H9 (cell line): ENCODE results near the gene GABRR2. TPM values are rescaled to one million over a fixed set of nuclear protein-coding genes. Genes with fewer than 3 reads are reported as not detected.

ENCODE experiments used
- DNase-seq: peaks from one replicate; pipeline ENCODE4 v3.0.0-alpha.2; 2017
- H2AFZ ChIP-seq: one replicate; pipeline ENCODE4 v1.6.1; 2013; ENCODE audit warnings: mild to moderate bottlenecking, low read length, control low read depth, moderate library complexity
- H2AK5ac ChIP-seq: 2 replicates; pipeline ENCODE4 v1.6.1; 2013; ENCODE audit warnings: low read length, control low read depth, mixed read lengths; ENCODE audit not compliant: insufficient read length
- H2BK120ac ChIP-seq: one replicate; pipeline ENCODE4 v1.6.1; 2013; ENCODE audit warnings: low read depth, mild to moderate bottlenecking, low read length, control low read depth, inconsistent platforms; ENCODE audit not compliant: poor library complexity, severe bottlenecking
- H2BK12ac ChIP-seq: 2 replicates; pipeline ENCODE4 v1.6.1; 2013; ENCODE audit warnings: low read length, control low read depth, mixed read lengths, low read depth; ENCODE audit not compliant: insufficient read length
- H2BK15ac ChIP-seq: 2 replicates; pipeline ENCODE4 v1.6.1; 2013; ENCODE audit warnings: low read depth, low read length, control low read depth
- H2BK20ac ChIP-seq: one replicate; pipeline ENCODE4 v1.6.1; 2013; ENCODE audit warnings: low read depth, mild to moderate bottlenecking, low read length, control low read depth, inconsistent platforms; ENCODE audit not compliant: poor library complexity, severe bottlenecking
- H2BK5ac ChIP-seq: 2 replicates; pipeline ENCODE4 v1.6.1; 2013; ENCODE audit warnings: low read length, control low read depth, mixed read lengths; ENCODE audit not compliant: insufficient read length
- H3K14ac ChIP-seq: 2 replicates; pipeline ENCODE4 v1.6.1; 2013; ENCODE audit warnings: low read length, control low read depth; ENCODE audit not compliant: insufficient read depth
- H3K18ac ChIP-seq: 2 replicates; pipeline ENCODE4 v1.6.1; 2013; ENCODE audit warnings: low read depth, mild to moderate bottlenecking, mixed read lengths, low read length, control low read depth; ENCODE audit not compliant: insufficient read length
- H3K23ac ChIP-seq: 2 replicates; pipeline ENCODE4 v1.6.1; 2013; ENCODE audit warnings: low read length, control low read depth, mixed read lengths, low read depth; ENCODE audit not compliant: insufficient read length
- H3K23me2 ChIP-seq: 2 replicates; pipeline ENCODE4 v1.6.1; 2013; ENCODE audit warnings: low read depth, mild to moderate bottlenecking, mixed read lengths, low read length, control low read depth; ENCODE audit not compliant: insufficient read length, poor library complexity, severe bottlenecking
- H3K27ac ChIP-seq: 2 replicates; pipeline ENCODE4 v1.5.1; 2013; ENCODE audit warnings: low read length, control low read depth, mixed read lengths, low read depth; ENCODE audit not compliant: insufficient read length
- H3K27me3 ChIP-seq: 2 replicates; pipeline ENCODE4 v1.6.1; 2013; ENCODE audit warnings: low read length, control low read depth, inconsistent platforms; ENCODE audit not compliant: insufficient read depth
- H3K4ac ChIP-seq: 2 replicates; pipeline ENCODE4 v1.6.1; 2013; ENCODE audit warnings: low read depth, mild to moderate bottlenecking, control low read depth, inconsistent platforms, low read length, moderate library complexity
- H3K4me1 ChIP-seq: 2 replicates; pipeline ENCODE4 v1.6.1; 2013; ENCODE audit warnings: low read length, control low read depth, inconsistent platforms; ENCODE audit not compliant: insufficient read depth
- H3K4me2 ChIP-seq: 2 replicates; pipeline ENCODE4 v1.6.1; 2013; ENCODE audit warnings: low read length, control low read depth, mixed read lengths; ENCODE audit not compliant: insufficient read length, insufficient read depth
- H3K56ac ChIP-seq: 2 replicates; pipeline ENCODE4 v1.6.1; 2013; ENCODE audit warnings: low read depth, mild to moderate bottlenecking, mixed read lengths, low read length, control low read depth; ENCODE audit not compliant: insufficient read length
- H3K79me1 ChIP-seq: 2 replicates; pipeline ENCODE4 v1.6.1; 2013; ENCODE audit warnings: low read depth, mild to moderate bottlenecking, moderate library complexity, low read length, control low read depth, inconsistent platforms; ENCODE audit not compliant: insufficient read depth, poor library complexity, severe bottlenecking
- H3K79me2 ChIP-seq: 2 replicates; pipeline ENCODE4 v1.6.1; 2013; ENCODE audit warnings: low read length, control low read depth, inconsistent platforms; ENCODE audit not compliant: insufficient read depth
- H3K9ac ChIP-seq: 2 replicates; pipeline ENCODE4 v1.6.1; 2013; ENCODE audit warnings: low read length, control low read depth, mixed read lengths; ENCODE audit not compliant: insufficient read length; ENCODE audit errors: extremely low read depth
- H3K9me3 ChIP-seq: one replicate; pipeline ENCODE4 v1.6.1; 2013; ENCODE audit warnings: low read depth, low read length, inconsistent platforms; ENCODE audit not compliant: control insufficient read depth
- H3T11ph ChIP-seq: one replicate; pipeline ENCODE4 v1.6.1; 2013; ENCODE audit warnings: mild to moderate bottlenecking, low read length, control low read depth, inconsistent platforms
- H4K20me1 ChIP-seq: one replicate; pipeline ENCODE4 v1.6.1; 2013; ENCODE audit not compliant: control insufficient read depth, insufficient read length, insufficient read depth
- H4K5ac ChIP-seq: 2 replicates; pipeline ENCODE4 v1.6.1; 2013; ENCODE audit warnings: low read depth, mild to moderate bottlenecking, mixed read lengths, low read length, control low read depth; ENCODE audit not compliant: insufficient read length
- H4K8ac ChIP-seq: replicated peaks from 2 replicates; pipeline ENCODE4 v1.6.1; 2013; ENCODE audit warnings: low read length, control low read depth, mixed read lengths, low read depth; ENCODE audit not compliant: insufficient read length
- H4K91ac ChIP-seq: 2 replicates; pipeline ENCODE4 v1.6.1; 2013; ENCODE audit warnings: low read depth, mild to moderate bottlenecking, moderate library complexity, mixed read lengths, low read length, control low read depth; ENCODE audit not compliant: insufficient read length
- H3K27ac Mint-ChIP-seq, 3 experiments: 2 replicates in 2 of 3; 3 replicates in 1 of 3; pipeline ENCODE4 v1.8.0; 2020 to 2021; ENCODE audit warnings: mixed read lengths in 3 of 3, mild to moderate bottlenecking in 1 of 3, moderate library complexity in 1 of 3
- H3K27me3 Mint-ChIP-seq: 2 replicates; pipeline ENCODE4 v1.8.0; 2021; ENCODE audit warnings: low read depth, mild to moderate bottlenecking, moderate library complexity, mixed read lengths
- H3K36me3 Mint-ChIP-seq, 3 experiments: 2 replicates in 2 of 3; 3 replicates in 1 of 3; pipeline ENCODE4 v1.8.0; 2020 to 2021; ENCODE audit warnings: low read depth in 3 of 3, mixed read lengths in 3 of 3; ENCODE audit not compliant: insufficient read depth in 1 of 3
- H3K4me1 Mint-ChIP-seq, 2 experiments: 2 replicates each; pipeline ENCODE4 v1.8.0; 2020; ENCODE audit warnings: mixed read lengths in 2 of 2
- H3K4me3 Mint-ChIP-seq, 2 experiments: 2 replicates in 1 of 2; 3 replicates in 1 of 2; pipeline ENCODE4 v1.8.0; 2020 to 2021; ENCODE audit warnings: mild to moderate bottlenecking in 2 of 2, mixed read lengths in 2 of 2, moderate library complexity in 1 of 2
- H3K9me3 Mint-ChIP-seq, 2 experiments: 2 replicates in 1 of 2; 3 replicates in 1 of 2; pipeline ENCODE4 v1.8.0; 2020; ENCODE audit warnings: mild to moderate bottlenecking in 2 of 2, mixed read lengths in 2 of 2, moderate library complexity in 1 of 2
- WGBS: extraction: QIAGEN DNeasy Blood & Tissue Kit; methylation state at CpG from one replicate; pipeline ENCODE4 v1.1.7; 2013; ENCODE audit warnings: missing lambda C conversion rate, low lambda C conversion rate, mixed read lengths; ENCODE audit not compliant: insufficient read length; ENCODE audit errors: extremely low coverage; 5-methylcytosine and 5-hydroxymethylcytosine counted together
- total RNA-seq: library from RNA; stranded (reverse); gene quantifications from 2 replicates; pipeline ENCODE4 v1.2.1, GENCODE V29; 2021
- TF ChIP-seq, protein P1 (sequence below): fragments of 200-600 bp; sonication (generic); conservative IDR thresholded peaks from 3 replicates; pipeline ENCODE4 v1.8.0; 2021; ENCODE audit warnings: antibody characterized with exemption, mild to moderate bottlenecking

GABRR2 gene
- total RNA-seq, 1 experiment from 2014 or later, result not detected

DNA sequence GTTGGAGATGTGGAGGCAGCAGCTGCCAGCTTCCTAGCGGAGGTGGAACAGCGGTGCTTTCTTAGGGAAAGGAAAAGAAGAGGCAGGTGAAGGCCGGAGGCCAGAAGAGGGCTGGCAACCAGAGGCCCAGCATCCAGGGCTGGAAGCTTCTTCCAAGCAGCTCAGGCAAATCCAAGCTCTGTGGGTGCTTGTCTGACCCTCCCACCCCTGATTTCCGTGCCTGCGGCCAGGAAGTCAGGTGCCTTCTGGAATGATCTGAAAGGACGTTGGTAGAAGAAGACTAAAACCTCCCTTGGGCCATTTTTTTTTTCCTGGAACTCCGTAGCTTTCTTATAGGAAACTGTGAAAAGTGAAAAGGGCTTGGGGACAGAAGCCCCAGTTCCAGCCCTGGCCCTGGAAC, 64.9 kb downstream of the GABRR2 start:
- DNase-seq, result no peak
- no peak overlapping the region for H3K18ac ChIP-seq
- Mint-ChIP-seq H3K9me3 (peaks cover 0 to 3% of the 10 kb centered on the region in 2 experiments; a peak in 1 of 5 replicates), H3K4me1 (0 out of 4 replicates have a peak, but pooled peaks cover 0 to 4% of the 10 kb centered on the region in 2 experiments), H3K36me3 (no peaks in the 10 kb centered on the region; a peak in 1 of 7 replicates), H3K4me3 (no peak overlapping the region), H3K27me3 (peaks cover 2% of the 10 kb centered on the region), H3K27ac (no peak overlapping the region; a peak in 1 of 7 replicates)
- H2AFZ ChIP-seq, result no peak overlapping the region
- no peak overlapping the region for H4K91ac ChIP-seq
- no peak overlapping the region for H3K4me2 ChIP-seq
- H2BK120ac ChIP-seq, result no peak overlapping the region
- H3K79me1 ChIP-seq, result no peaks in the 10 kb centered on the region
- H2BK15ac ChIP-seq, result no peak overlapping the region
- H4K20me1 ChIP-seq, result no peaks in the 10 kb centered on the region
- no peaks in the 10 kb centered on the region for H3K27me3 ChIP-seq
- TF ChIP-seq, protein P1, sequence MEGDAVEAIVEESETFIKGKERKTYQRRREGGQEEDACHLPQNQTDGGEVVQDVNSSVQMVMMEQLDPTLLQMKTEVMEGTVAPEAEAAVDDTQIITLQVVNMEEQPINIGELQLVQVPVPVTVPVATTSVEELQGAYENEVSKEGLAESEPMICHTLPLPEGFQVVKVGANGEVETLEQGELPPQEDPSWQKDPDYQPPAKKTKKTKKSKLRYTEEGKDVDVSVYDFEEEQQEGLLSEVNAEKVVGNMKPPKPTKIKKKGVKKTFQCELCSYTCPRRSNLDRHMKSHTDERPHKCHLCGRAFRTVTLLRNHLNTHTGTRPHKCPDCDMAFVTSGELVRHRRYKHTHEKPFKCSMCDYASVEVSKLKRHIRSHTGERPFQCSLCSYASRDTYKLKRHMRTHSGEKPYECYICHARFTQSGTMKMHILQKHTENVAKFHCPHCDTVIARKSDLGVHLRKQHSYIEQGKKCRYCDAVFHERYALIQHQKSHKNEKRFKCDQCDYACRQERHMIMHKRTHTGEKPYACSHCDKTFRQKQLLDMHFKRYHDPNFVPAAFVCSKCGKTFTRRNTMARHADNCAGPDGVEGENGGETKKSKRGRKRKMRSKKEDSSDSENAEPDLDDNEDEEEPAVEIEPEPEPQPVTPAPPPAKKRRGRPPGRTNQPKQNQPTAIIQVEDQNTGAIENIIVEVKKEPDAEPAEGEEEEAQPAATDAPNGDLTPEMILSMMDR, result no peak
- H3K27ac ChIP-seq, result no peak overlapping the region
- no peak overlapping the region for H2BK12ac ChIP-seq
- no peak overlapping the region for H3K9ac ChIP-seq
- no peaks in the 10 kb centered on the region for H3K9me3 ChIP-seq
- no peak overlapping the region for H2AK5ac ChIP-seq
- H3K14ac ChIP-seq, result no peak overlapping the region
- H2BK5ac ChIP-seq, result no peak overlapping the region
- WGBS, result no CpG with 5 or more reads among the region's 7 CpGs
- no peaks in the 10 kb centered on the region for H3K23me2 ChIP-seq
- no peak overlapping the region for H3K23ac ChIP-seq
- no peak overlapping the region for H2BK20ac ChIP-seq
- H3T11ph ChIP-seq, result no peak overlapping the region
- no peak overlapping the region for H3K56ac ChIP-seq
- no peaks in the 10 kb centered on the region for H3K79me2 ChIP-seq
- H3K4me1 ChIP-seq, result no peaks in the 10 kb centered on the region
- H3K4ac ChIP-seq, result no peak overlapping the region
- no peak overlapping the region for H4K8ac ChIP-seq
- H4K5ac ChIP-seq, result no peak overlapping the region
